ENCODE results near the gene DCLK2.

The DCLK2 gene

GRCh38 chr4:150070464-150071170 lies 7.6 kb upstream of the DCLK2 start:
- H4K20me1 ChIP-seq (ENCODE audit: low read depth, low read length), result no peaks in the 10 kb centered on the region
- H2AFZ ChIP-seq (ENCODE audit: low read depth, low read length, severe bottlenecking), result no peak overlapping the region
- no peaks in the 10 kb centered on the region for H3K79me2 ChIP-seq (ENCODE audit: insufficient read depth, low read length)
- TF ChIP-seq CTCF (IDR thresholded peaks at IDR 0.05; ENCODE audit: insufficient read depth, low read length, poor library complexity, severe bottlenecking) (no peak), EZH2phosphoT487 (conservative IDR thresholded peaks at IDR 0.05; ENCODE audit: low read length) (no peak)
- H3K9ac ChIP-seq (ENCODE audit: low read length), result no peak overlapping the region
- no peaks in the 10 kb centered on the region for H3K36me3 ChIP-seq (ENCODE audit: low read length)
- no peaks in the 10 kb centered on the region for H3F3A ChIP-seq (ENCODE audit: insufficient read depth)
- no peak overlapping the region for H3K27ac ChIP-seq (ENCODE audit: low read depth, low read length)
- H3K9me2 ChIP-seq (replicated peaks; ENCODE audit: insufficient read depth, low read length), result no peaks in the 10 kb centered on the region
- no peak overlapping the region for H3K4me3 ChIP-seq (ENCODE audit: insufficient read depth, low read length, poor library complexity, severe bottlenecking)
- H3K27me3 ChIP-seq (ENCODE audit: low read length), result no peaks in the 10 kb centered on the region
- H3K9me3 ChIP-seq (ENCODE audit: insufficient read depth, low read length), result no peaks in the 10 kb centered on the region
- H3K4me2 ChIP-seq (ENCODE audit: low read depth, low read length, poor library complexity, severe bottlenecking), result no peak overlapping the region

GRCh38 chr4:150072471-150072870 lies 5.8 kb upstream of the DCLK2 start:
- no peaks in the 10 kb centered on the region for H3K27me3 ChIP-seq (ENCODE audit: low read length)
- H3K9me2 ChIP-seq (replicated peaks; ENCODE audit: insufficient read depth, low read length), result no peaks in the 10 kb centered on the region
- no peaks in the 10 kb centered on the region for H3K9me3 ChIP-seq (ENCODE audit: insufficient read depth, low read length)
- no peak overlapping the region for H3K4me2 ChIP-seq (ENCODE audit: low read depth, low read length, poor library complexity, severe bottlenecking)
- H3K79me2 ChIP-seq (ENCODE audit: insufficient read depth, low read length), result no peaks in the 10 kb centered on the region
- no peak overlapping the region for H3K4me3 ChIP-seq (ENCODE audit: insufficient read depth, low read length, poor library complexity, severe bottlenecking)
- no peak overlapping the region for H3K9ac ChIP-seq (ENCODE audit: low read length)
- H3K36me3 ChIP-seq (ENCODE audit: low read length), result no peaks in the 10 kb centered on the region
- no peak overlapping the region for H2AFZ ChIP-seq (ENCODE audit: low read depth, low read length, severe bottlenecking)
- H3K27ac ChIP-seq (ENCODE audit: low read depth, low read length), result no peak overlapping the region
- no peaks in the 10 kb centered on the region for H4K20me1 ChIP-seq (ENCODE audit: low read depth, low read length)
- TF ChIP-seq CTCF (IDR thresholded peaks at IDR 0.05; ENCODE audit: insufficient read depth, low read length, poor library complexity, severe bottlenecking), result no peak
- TF ChIP-seq EZH2phosphoT487 (conservative IDR thresholded peaks at IDR 0.05; ENCODE audit: low read length), result no peak
- no peaks in the 10 kb centered on the region for H3F3A ChIP-seq (ENCODE audit: insufficient read depth)

GRCh38 chr4:150072906-150073714 lies 5.1 kb upstream of the DCLK2 start:
- Histone ChIP-seq H3K9me2 (replicated peaks; ENCODE audit: insufficient read depth, low read length) (no peaks in the 10 kb centered on the region), H3K4me2 (ENCODE audit: low read depth, low read length, poor library complexity, severe bottlenecking) (no peak overlapping the region), H3F3A (ENCODE audit: insufficient read depth) (no peaks in the 10 kb centered on the region), H2AFZ (ENCODE audit: low read depth, low read length, severe bottlenecking) (no peak overlapping the region), H3K79me2 (ENCODE audit: insufficient read depth, low read length) (no peaks in the 10 kb centered on the region), H3K36me3 (ENCODE audit: low read length) (no peaks in the 10 kb centered on the region), H3K9me3 (ENCODE audit: insufficient read depth, low read length) (no peaks in the 10 kb centered on the region), H3K27ac (ENCODE audit: low read depth, low read length) (no peak overlapping the region), H3K27me3 (ENCODE audit: low read length) (no peaks in the 10 kb centered on the region), H3K4me3 (ENCODE audit: insufficient read depth, low read length, poor library complexity, severe bottlenecking) (no peak overlapping the region), H3K9ac (ENCODE audit: low read length) (no peak overlapping the region), H4K20me1 (ENCODE audit: low read depth, low read length) (no peaks in the 10 kb centered on the region)
- TF ChIP-seq EZH2phosphoT487 (conservative IDR thresholded peaks at IDR 0.05; ENCODE audit: low read length) (no peak), CTCF (IDR thresholded peaks at IDR 0.05; ENCODE audit: insufficient read depth, low read length, poor library complexity, severe bottlenecking) (no peak)

Data from SU-DHL-6 (cell line).